GM10266 (cell line): ENCODE results near the gene KIAA0753.

Experiments
- DNase-seq: peaks from one replicate; pipeline ENCODE4 v3.0.0; 2012; ENCODE audit errors: extremely low spot score
- CTCF ChIP-seq: IDR thresholded peaks from 2 replicates; pipeline ENCODE4 v1.5.1; 2012; ENCODE audit warnings: mild to moderate bottlenecking, low read depth; ENCODE audit not compliant: control insufficient read depth, insufficient read depth; ENCODE audit errors: missing control alignments

The KIAA0753 gene

GRCh38 chr17:6551356-6551755 lies 89.2 kb downstream of the KIAA0753 start:
- DNase-seq: no peak

GRCh38 chr17:6549384-6550036 lies 91.0 kb downstream of the KIAA0753 start:
- DNase-seq: no peak
- no peak for TF ChIP-seq CTCF

More at GRCh38 chr17:6551356-6551755, 89.2 kb downstream of the KIAA0753 start:
- TF ChIP-seq CTCF: no peak

GRCh38 chr17:6548578-6549330 lies 91.8 kb downstream of the KIAA0753 start:
- DNase-seq: no peak
- no peak for TF ChIP-seq CTCF

GRCh38 chr17:6548034-6548433 lies 92.5 kb downstream of the KIAA0753 start:
- TF ChIP-seq CTCF: no peak
- no peak for DNase-seq

- DNase-seq: no peak
- TF ChIP-seq CTCF: no peak
Measured at GRCh38 chr17:6547336-6547735, 93.2 kb downstream of the KIAA0753 start.

- DNase-seq: no peak
- TF ChIP-seq CTCF: no peak
Measured at GRCh38 chr17:6546069-6546718, 94.3 kb downstream of the KIAA0753 start.
